HL-60 (cell line): Measurements from ENCODE around the gene TNFAIP8.

Experiments
- DNase-seq, 2 experiments: peaks; one replicate each; pipeline ENCODE4 v3.0.0-alpha.2; 2010 to 2020; ENCODE audit warnings: low read depth in 1 of 2, low spot score in 1 of 2
- H3K27ac ChIP-seq: fragments of 250-450 bp; sonication (Bioruptor Pico); replicated peaks from 2 replicates; pipeline ENCODE4 v1.5.1; 2020; ENCODE audit warnings: mild to moderate bottlenecking, moderate library complexity
- H3K27me3 ChIP-seq: fragments of 250-450 bp; sonication (Bioruptor Pico); 2 replicates; pipeline ENCODE4 v1.5.1; 2021; ENCODE audit warnings: mild to moderate bottlenecking, moderate library complexity; ENCODE audit not compliant: insufficient read depth, poor library complexity, severe bottlenecking
- H3K4me3 ChIP-seq: replicated peaks from 2 replicates; pipeline ENCODE4 v1.5.1; 2011; ENCODE audit warnings: mild to moderate bottlenecking, control low read depth, low read length; ENCODE audit not compliant: insufficient read depth
- CTCF ChIP-seq: IDR thresholded peaks from one replicate; pipeline ENCODE4 v1.5.1; 2011; ENCODE audit warnings: low read length, control low read depth, inconsistent platforms; ENCODE audit not compliant: insufficient read depth
- GABPA ChIP-seq: IDR thresholded peaks from 2 replicates; pipeline ENCODE4 v1.6.1; 2012; ENCODE audit warnings: low read depth
- POLR2AphosphoS5 ChIP-seq: IDR thresholded peaks from 2 replicates; pipeline ENCODE4 v1.6.1; 2012; ENCODE audit warnings: low read depth
- REST ChIP-seq: IDR thresholded peaks from 2 replicates; pipeline ENCODE4 v1.6.1; 2012; ENCODE audit warnings: low read depth; ENCODE audit not compliant: insufficient replicate concordance
- SPI1 ChIP-seq: IDR thresholded peaks from 2 replicates; pipeline ENCODE4 v1.6.1; 2012; ENCODE audit warnings: low read depth, mild to moderate bottlenecking, borderline replicate concordance

The TNFAIP8 gene

GRCh38 chr5:119336845-119337580 lies 18.8 kb upstream of the TNFAIP8 start:
- no peak for DNase-seq
- Histone ChIP-seq H3K27me3 (no peaks in the 10 kb centered on the region), H3K27ac (no peak overlapping the region), H3K4me3 (no peak overlapping the region)
- no peak for TF ChIP-seq SPI1
- TF ChIP-seq REST: no peak
- TF ChIP-seq POLR2AphosphoS5: no peak
- no peak for TF ChIP-seq GABPA
- TF ChIP-seq CTCF: no peak

- Histone ChIP-seq H3K27me3 (no peaks in the 10 kb centered on the region), H3K27ac (no peak overlapping the region), H3K4me3 (no peak overlapping the region)
- DNase-seq: no peak
- TF ChIP-seq GABPA (no peak), SPI1 (no peak), CTCF (no peak), REST (no peak), POLR2AphosphoS5 (no peak)
These were observed 17.4 kb upstream of the TNFAIP8 start for GRCh38 chr5:119338326-119338946.

GRCh38 chr5:119339344-119339743 lies 16.5 kb upstream of the TNFAIP8 start:
- H3K4me3 ChIP-seq: no peak overlapping the region
- DNase-seq: no peak
- TF ChIP-seq REST (no peak), CTCF (no peak), SPI1 (no peak), POLR2AphosphoS5 (no peak), GABPA (no peak)
- H3K27me3 ChIP-seq: no peaks in the 10 kb centered on the region
- peak overlapping the region; percentile 62; the same call in 1 of the 2 replicates for H3K27ac ChIP-seq
